ENCODE results near the gene BICRAL. TPM values are rescaled to one million over a fixed set of nuclear protein-coding genes. Genes with fewer than 3 reads are reported as not detected.

The BICRAL gene
- polyA plus RNA-seq, 3 donors from 2014 or later: 1.9 to 5.3 (median 2.4) TPM

- peaks cover 0 to 3% (median 0%) of the 10 kb centered on the region in 3 donors for H3K36me3 Mint-ChIP-seq
- H3K9me3 Mint-ChIP-seq: no peaks in the 10 kb centered on the region
- DNase-seq: no peak
- no peaks in the 10 kb centered on the region for H3K27me3 Mint-ChIP-seq (ENCODE audit: low read depth in 3 of 3)
- H3K27ac Mint-ChIP-seq: peak overlapping the region in 5 of 6 donors; percentile 21 to 81 (median 57)
- H3K4me3 Mint-ChIP-seq: no peak overlapping the region
- peaks cover 27 to 38% of the 10 kb centered on the region in 2 donors for H3K4me1 Mint-ChIP-seq
These were observed 37.0 kb downstream of the BICRAL start for GRCh38 chr6:42818878-42819277.

- peak; percentile 47 to 57 (median 56) for DNase-seq
- H3K4me1 Mint-ChIP-seq: peaks cover 27 to 38% of the 10 kb centered on the region in 2 donors
- no peaks in the 10 kb centered on the region for H3K27me3 Mint-ChIP-seq (ENCODE audit: low read depth in 3 of 3)
- H3K27ac Mint-ChIP-seq: peak overlapping the region; percentile 31 to 85 (median 80)
- peaks cover 0 to 3% (median 0%) of the 10 kb centered on the region in 3 donors for H3K36me3 Mint-ChIP-seq
- peak overlapping the region; percentile 20 to 65 (median 27) for H3K4me3 Mint-ChIP-seq
- H3K9me3 Mint-ChIP-seq: no peaks in the 10 kb centered on the region
These were observed 38.1 kb downstream of the BICRAL start for GRCh38 chr6:42819803-42820511.

- Mint-ChIP-seq H3K27ac (peak overlapping the region; percentile 27 to 85 (median 73)), H3K36me3 (peaks cover 0 to 3% (median 0%) of the 10 kb centered on the region in 3 donors), H3K4me1 (peaks cover 27 to 38% of the 10 kb centered on the region in 2 donors), H3K9me3 (no peaks in the 10 kb centered on the region), H3K4me3 (peak overlapping the region in 3 of 5 donors; percentile 4 to 64 (median 41)), H3K27me3 (ENCODE audit: low read depth in 3 of 3) (no peaks in the 10 kb centered on the region)
- DNase-seq: no peak
These were observed 38.9 kb downstream of the BICRAL start for GRCh38 chr6:42820512-42821340.

- H3K4me1 Mint-ChIP-seq: peaks cover 27 to 38% of the 10 kb centered on the region in 2 donors
- peaks cover 0 to 3% (median 0%) of the 10 kb centered on the region in 3 donors for H3K36me3 Mint-ChIP-seq
- no peaks in the 10 kb centered on the region for H3K9me3 Mint-ChIP-seq
- H3K4me3 Mint-ChIP-seq: peak overlapping the region in 2 of 5 donors; percentile 2 to 4
- DNase-seq: no peak
- peak overlapping the region in 5 of 6 donors; percentile 3 to 82 (median 61) for H3K27ac Mint-ChIP-seq
- H3K27me3 Mint-ChIP-seq (ENCODE audit: low read depth in 3 of 3): no peaks in the 10 kb centered on the region
These were observed 39.5 kb downstream of the BICRAL start for GRCh38 chr6:42821341-42821668.

GRCh38 chr6:42821846-42822245 lies 40.0 kb downstream of the BICRAL start:
- Mint-ChIP-seq H3K36me3 (peaks cover 0 to 4% (median 3%) of the 10 kb centered on the region in 3 donors), H3K27me3 (ENCODE audit: low read depth in 3 of 3) (no peaks in the 10 kb centered on the region), H3K4me1 (peaks cover 27 to 38% of the 10 kb centered on the region in 2 donors), H3K9me3 (no peaks in the 10 kb centered on the region), H3K27ac (peak overlapping the region in 1 of 6 donors; percentile 27), H3K4me3 (no peak overlapping the region)
- no peak for DNase-seq

- no peak for DNase-seq
- peaks cover 0 to 4% (median 0%) of the 10 kb centered on the region in 3 donors for H3K27me3 Mint-ChIP-seq (ENCODE audit: low read depth in 3 of 3)
- no peak overlapping the region for H3K4me3 Mint-ChIP-seq
- H3K36me3 Mint-ChIP-seq: peaks cover 22 to 45% (median 30%) of the 10 kb centered on the region in 3 donors
- peaks cover under 1 to 12% of the 10 kb centered on the region in 2 donors for H3K4me1 Mint-ChIP-seq
- no peaks in the 10 kb centered on the region for H3K9me3 Mint-ChIP-seq
- peak overlapping the region in 3 of 6 donors; percentile 34 to 69 (median 37) for H3K27ac Mint-ChIP-seq
These were observed 47.8 kb downstream of the BICRAL start for GRCh38 chr6:42829561-42830092.

- Mint-ChIP-seq H3K4me3 (no peak overlapping the region), H3K27ac (peak overlapping the region in 4 of 6 donors; percentile 8 to 51 (median 36)), H3K27me3 (ENCODE audit: low read depth in 3 of 3) (peaks cover 0 to 4% (median 0%) of the 10 kb centered on the region in 3 donors), H3K9me3 (no peaks in the 10 kb centered on the region), H3K36me3 (peaks cover 22 to 47% (median 30%) of the 10 kb centered on the region in 3 donors), H3K4me1 (peaks cover 2 to 16% of the 10 kb centered on the region in 2 donors)
- DNase-seq: no peak
These were observed 49.4 kb downstream of the BICRAL start for GRCh38 chr6:42831237-42831636.

- peaks cover 15 to 25% (median 20%) of the 10 kb centered on the region in 3 donors for H3K36me3 Mint-ChIP-seq
- no peak for DNase-seq
- no peak overlapping the region for H3K4me3 Mint-ChIP-seq
- no peaks in the 10 kb centered on the region for H3K9me3 Mint-ChIP-seq
- peaks cover 2 to 16% of the 10 kb centered on the region in 2 donors for H3K4me1 Mint-ChIP-seq
- no peak overlapping the region for H3K27ac Mint-ChIP-seq
- peaks cover 0 to 4% (median 0%) of the 10 kb centered on the region in 3 donors for H3K27me3 Mint-ChIP-seq (ENCODE audit: low read depth in 3 of 3)
These were observed 52.2 kb downstream of the BICRAL start for GRCh38 chr6:42834056-42834455.

- DNase-seq: no peak
- H3K27ac Mint-ChIP-seq: peak overlapping the region in 1 of 6 donors; percentile 37
- H3K27me3 Mint-ChIP-seq (ENCODE audit: low read depth in 3 of 3): peaks cover 0 to 2% (median 2%) of the 10 kb centered on the region in 3 donors
- peaks cover 3 to 13% of the 10 kb centered on the region in 2 donors for H3K4me1 Mint-ChIP-seq
- H3K4me3 Mint-ChIP-seq: no peak overlapping the region
- no peaks in the 10 kb centered on the region for H3K9me3 Mint-ChIP-seq
- H3K36me3 Mint-ChIP-seq: peaks cover 9 to 19% (median 13%) of the 10 kb centered on the region in 3 donors
These were observed 60.2 kb downstream of the BICRAL start for GRCh38 chr6:42841844-42842584.

- Mint-ChIP-seq H3K36me3 (peaks cover 9 to 15% (median 13%) of the 10 kb centered on the region in 3 donors), H3K27me3 (ENCODE audit: low read depth in 3 of 3) (peaks cover 0 to 2% (median 2%) of the 10 kb centered on the region in 3 donors), H3K4me3 (no peak overlapping the region), H3K4me1 (peaks cover 3 to 14% of the 10 kb centered on the region in 2 donors), H3K9me3 (no peaks in the 10 kb centered on the region), H3K27ac (no peak overlapping the region)
- no peak for DNase-seq
These were observed 63.5 kb downstream of the BICRAL start for GRCh38 chr6:42845327-42845694.

GRCh38 chr6:42846505-42846904 lies 64.7 kb downstream of the BICRAL start:
- H3K36me3 Mint-ChIP-seq: peaks cover 9 to 15% (median 13%) of the 10 kb centered on the region in 3 donors
- no peaks in the 10 kb centered on the region for H3K9me3 Mint-ChIP-seq
- peak overlapping the region in 2 of 6 donors; percentile 48 to 49 for H3K27ac Mint-ChIP-seq
- DNase-seq: no peak
- H3K27me3 Mint-ChIP-seq (ENCODE audit: low read depth in 3 of 3): peaks cover 0 to 2% (median 2%) of the 10 kb centered on the region in 3 donors
- H3K4me3 Mint-ChIP-seq: no peak overlapping the region
- peaks cover 3 to 11% of the 10 kb centered on the region in 2 donors for H3K4me1 Mint-ChIP-seq

- H3K4me3 Mint-ChIP-seq: no peak overlapping the region
- no peak for DNase-seq
- no peaks in the 10 kb centered on the region for H3K9me3 Mint-ChIP-seq
- peaks cover 11 to 19% (median 15%) of the 10 kb centered on the region in 3 donors for H3K36me3 Mint-ChIP-seq
- H3K4me1 Mint-ChIP-seq: peaks cover 0 to 8% of the 10 kb centered on the region in 2 donors
- no peak overlapping the region for H3K27ac Mint-ChIP-seq
- H3K27me3 Mint-ChIP-seq (ENCODE audit: low read depth in 3 of 3): no peaks in the 10 kb centered on the region
These were observed 66.8 kb downstream of the BICRAL start for GRCh38 chr6:42848700-42849099.

- DNase-seq: no peak
- Mint-ChIP-seq H3K27me3 (ENCODE audit: low read depth in 3 of 3) (no peaks in the 10 kb centered on the region), H3K36me3 (peaks cover 10 to 16% (median 13%) of the 10 kb centered on the region in 3 donors), H3K27ac (peak overlapping the region in 1 of 6 donors; percentile 26), H3K4me1 (peaks cover 0 to 6% of the 10 kb centered on the region in 2 donors), H3K9me3 (no peaks in the 10 kb centered on the region), H3K4me3 (no peak overlapping the region)
These were observed 69.7 kb downstream of the BICRAL start for GRCh38 chr6:42851599-42851998.

Measured in immature natural killer cell (primary cell).